DOHH2 (cell line): ENCODE data around the gene BLNK.
A peak's percentile ranks its signal among the peaks of the same experiment; 100 is the strongest.

Experiments used
- H3F3A ChIP-seq: fragments of 200-600 bp; sonication (generic), shearing (Covaris generic); 2 replicates; pipeline ENCODE4 v1.6.0; 2016; ENCODE audit warnings: antibody characterized with exemption, mild to moderate bottlenecking; ENCODE audit not compliant: control insufficient read depth, insufficient read depth
- H3K27ac ChIP-seq: fragments of 200-600 bp; sonication (generic); 2 replicates; pipeline ENCODE4 v1.5.1; 2014; ENCODE audit warnings: low read depth, mild to moderate bottlenecking, low read length, moderate library complexity
- H3K27me3 ChIP-seq: fragments of 200-600 bp; sonication (generic); 2 replicates; pipeline ENCODE4 v1.6.1; 2014; ENCODE audit warnings: mild to moderate bottlenecking, low read length, mixed read lengths; ENCODE audit not compliant: control insufficient read depth
- H3K36me3 ChIP-seq: fragments of 200-600 bp; sonication (generic); 2 replicates; pipeline ENCODE4 v1.6.1; 2014; ENCODE audit warnings: mild to moderate bottlenecking, low read length, moderate library complexity, mixed read lengths; ENCODE audit not compliant: control insufficient read depth
- H3K4me1 ChIP-seq: fragments of 200-600 bp; sonication (generic); 2 replicates; pipeline ENCODE4 v1.6.1; 2014; ENCODE audit warnings: mild to moderate bottlenecking, low read length, mixed read lengths; ENCODE audit not compliant: control insufficient read depth
- H3K4me2 ChIP-seq: fragments of 200-600 bp; sonication (generic); 2 replicates; pipeline ENCODE4 v1.6.0; 2014; ENCODE audit warnings: mild to moderate bottlenecking, low read length, moderate library complexity
- H3K4me3 ChIP-seq: fragments of 200-600 bp; sonication (generic); 2 replicates; pipeline ENCODE4 v1.5.1; 2014; ENCODE audit warnings: mild to moderate bottlenecking, low read length, mixed read lengths
- H3K79me2 ChIP-seq: fragments of 200-600 bp; sonication (generic); 2 replicates; pipeline ENCODE4 v1.6.1; 2014; ENCODE audit warnings: mild to moderate bottlenecking, low read length, mixed read lengths; ENCODE audit not compliant: control insufficient read depth
- H3K9me2 ChIP-seq: fragments of 200-600 bp; sonication (generic); replicated peaks from 2 replicates; pipeline ENCODE4 v1.6.1; 2014; ENCODE audit warnings: mild to moderate bottlenecking, low read length, mixed read lengths; ENCODE audit not compliant: control insufficient read depth
- H3K9me3 ChIP-seq: fragments of 200-600 bp; sonication (generic); 2 replicates; pipeline ENCODE4 v1.6.1; 2014; ENCODE audit warnings: antibody characterized with exemption, low read length, mixed read lengths; ENCODE audit not compliant: control insufficient read depth, insufficient read depth
- H4K20me1 ChIP-seq: fragments of 200-600 bp; sonication (generic); 2 replicates; pipeline ENCODE4 v1.6.0; 2014; ENCODE audit warnings: low read depth, mild to moderate bottlenecking, antibody characterized with exemption, low read length, moderate library complexity; ENCODE audit not compliant: control insufficient read depth, insufficient read depth
- CTCF ChIP-seq: fragments of 200-600 bp; sonication (generic); IDR thresholded peaks from one replicate; pipeline ENCODE4 v1.5.1; 2014; ENCODE audit warnings: antibody characterized with exemption, mild to moderate bottlenecking, low read depth, low read length; ENCODE audit not compliant: poor library complexity, severe bottlenecking
- EZH2phosphoT487 ChIP-seq: fragments of 200-600 bp; sonication (generic); IDR thresholded peaks from 2 replicates; pipeline ENCODE4 v1.6.1; 2017; ENCODE audit warnings: borderline replicate concordance, mild to moderate bottlenecking, antibody characterized with exemption, low read length, moderate library complexity, mixed read lengths

The BLNK gene

GRCh38 chr10:96243296-96243695 is 28.1 kb downstream of the BLNK start:
- H3K9me2 ChIP-seq, result no peaks in the 10 kb centered on the region
- H3K4me2 ChIP-seq, result peak overlapping the region; percentile 64
- H3K4me1 ChIP-seq, result peaks cover 100% of the 10 kb centered on the region
- peak overlapping the region; percentile 92 for H3K27ac ChIP-seq
- no peaks in the 10 kb centered on the region for H3K27me3 ChIP-seq
- peaks cover 76% of the 10 kb centered on the region for H3K79me2 ChIP-seq
- peak overlapping the region; percentile 57 for H3K4me3 ChIP-seq
- H3K36me3 ChIP-seq, result peaks cover 86% of the 10 kb centered on the region
- no peaks in the 10 kb centered on the region for H4K20me1 ChIP-seq
- 0 out of 2 replicates have a peak, but pooled peaks cover 3% of the 10 kb centered on the region for H3K9me3 ChIP-seq
- TF ChIP-seq CTCF, result no peak
- TF ChIP-seq EZH2phosphoT487, result no peak
- H3F3A ChIP-seq, result peaks cover 45% of the 10 kb centered on the region

GRCh38 chr10:96242822-96243221 is 28.5 kb downstream of the BLNK start:
- Histone ChIP-seq H3K36me3 (peaks cover 86% of the 10 kb centered on the region), H4K20me1 (no peaks in the 10 kb centered on the region), H3K27ac (peak overlapping the region; percentile 92), H3F3A (peaks cover 41% of the 10 kb centered on the region), H3K79me2 (peaks cover 76% of the 10 kb centered on the region), H3K4me3 (peak overlapping the region; percentile 57), H3K9me3 (0 out of 2 replicates have a peak, but pooled peaks cover 3% of the 10 kb centered on the region), H3K4me2 (peak overlapping the region; percentile 64), H3K4me1 (peaks cover 100% of the 10 kb centered on the region), H3K9me2 (no peaks in the 10 kb centered on the region), H3K27me3 (no peaks in the 10 kb centered on the region)
- TF ChIP-seq EZH2phosphoT487 (no peak), CTCF (no peak)

- peaks cover 14% of the 10 kb centered on the region for H3F3A ChIP-seq
- H3K36me3 ChIP-seq, result peaks cover 92% of the 10 kb centered on the region
- peak overlapping the region; percentile 22 for H3K4me3 ChIP-seq
- peak overlapping the region; percentile 45 for H3K27ac ChIP-seq
- TF ChIP-seq CTCF, result no peak
- H3K4me2 ChIP-seq, result peak overlapping the region; percentile 46
- no peaks in the 10 kb centered on the region for H3K27me3 ChIP-seq
- H3K79me2 ChIP-seq, result peaks cover 96% of the 10 kb centered on the region
- no peaks in the 10 kb centered on the region for H3K9me2 ChIP-seq
- H3K4me1 ChIP-seq, result peaks cover 98% of the 10 kb centered on the region
- H3K9me3 ChIP-seq, result 0 out of 2 replicates have a peak, but pooled peaks cover 3% of the 10 kb centered on the region
- no peaks in the 10 kb centered on the region for H4K20me1 ChIP-seq
Observed at GRCh38 chr10:96238646-96239623, 32.4 kb downstream of the BLNK start.
